GM12878 (cell line): ENCODE results near the gene ASPG. TPM values are rescaled to one million over a fixed set of nuclear protein-coding genes. Genes with fewer than 3 reads are reported as not detected.

Source experiments
- ATAC-seq: fragments of 200-7000 bp; cut with Tn5 transposase; 3 replicates; pipeline ENCODE4 v1.9.1; 2020; ENCODE audit warnings: mild to moderate bottlenecking, moderate library complexity
- BruUV-seq: library from RNA; stranded (reverse); fragments of 400-500 nt; replicated peaks from 2 replicates; lab custom pipeline; 2021; lab: Mats Ljungman, UMichigan
- CTCF ChIA-PET: fragments of 300-600 bp; sonication (Branson Sonifier 250); formaldehyde crosslinking; extraction: SDS; loops from one replicate; lab custom pipeline; 2021; ENCODE audit warnings: inconsistent platforms; lab: Yijun Ruan, JAX
- POLR2A ChIA-PET: fragments of 350-600 bp; formaldehyde crosslinking; extraction: SDS; loops from one replicate; lab custom pipeline; 2021; ENCODE audit warnings: inconsistent platforms; lab: Charles Lee
- RAD21 ChIA-PET: fragments of 300-600 bp; sonication (Branson Sonifier 250); formaldehyde crosslinking; loops from one replicate; lab custom pipeline; 2023; ENCODE audit warnings: antibody characterized with exemption; ENCODE audit not compliant: unreplicated experiment; lab: Charles Lee
- SMC1A ChIA-PET: fragments of 300-600 bp; sonication (Branson Sonifier 250); formaldehyde crosslinking; loops from one replicate; lab custom pipeline; 2023; ENCODE audit not compliant: unreplicated experiment, uncharacterized antibody; lab: Charles Lee
- DNase-seq: peaks from one replicate; pipeline ENCODE4 v3.0.0-alpha.2; 2011; ENCODE audit warnings: low read depth, low spot score
- FAIRE-seq: peaks from 3 replicates; lab custom pipeline; 2011; peaks lifted over from hg19 to GRCh38; lab: Jason Lieb, UNC
- H2AFZ ChIP-seq: 2 replicates; pipeline ENCODE4 v1.6.0; 2011; ENCODE audit warnings: low read depth, low read length, control low read depth; ENCODE audit not compliant: control insufficient read depth
- H3K27ac ChIP-seq: 2 replicates; pipeline ENCODE4 v1.5.1; 2011; ENCODE audit warnings: control low read depth; ENCODE audit not compliant: control insufficient read depth, insufficient read depth
- H3K27me3 ChIP-seq, 2 experiments: replicated peaks in 1 of 2; 2 replicates each; pipeline versions ENCODE4 v1.6.0 to v1.6.1; 2011; ENCODE audit warnings: low read length in 1 of 2; ENCODE audit not compliant: control insufficient read depth in 2 of 2, insufficient read depth in 2 of 2
- H3K36me3 ChIP-seq, 2 experiments: 2 replicates each; pipeline ENCODE4 v1.5.1; 2011; ENCODE audit warnings: low read length in 1 of 2; ENCODE audit not compliant: control insufficient read depth in 2 of 2, insufficient read depth in 2 of 2
- H3K4me1 ChIP-seq: 2 replicates; pipeline ENCODE4 v1.6.1; 2011; ENCODE audit warnings: mild to moderate bottlenecking, low read length, moderate library complexity, mixed read lengths; ENCODE audit not compliant: control insufficient read depth, insufficient read depth
- H3K4me2 ChIP-seq: 2 replicates; pipeline ENCODE4 v1.6.0; 2011; ENCODE audit warnings: control low read depth; ENCODE audit not compliant: control insufficient read depth, insufficient read depth
- H3K4me3 ChIP-seq: fragments of 200-600 bp; sonication (generic); 2 replicates; pipeline ENCODE4 v1.5.1; 2016
- H3K79me2 ChIP-seq: 2 replicates; pipeline ENCODE4 v1.6.0; 2011; ENCODE audit warnings: low read length; ENCODE audit not compliant: control insufficient read depth, insufficient read depth
- H3K9ac ChIP-seq: 2 replicates; pipeline ENCODE4 v1.8.0; 2011; ENCODE audit warnings: low read length, control low read depth, mixed read lengths; ENCODE audit not compliant: control insufficient read depth, insufficient read depth
- H3K9me3 ChIP-seq: replicated peaks from 3 replicates; pipeline ENCODE4 v1.5.1; 2011; ENCODE audit warnings: mild to moderate bottlenecking, low read length; ENCODE audit not compliant: control insufficient read depth, insufficient read depth
- H4K20me1 ChIP-seq: 2 replicates; pipeline ENCODE4 v1.6.0; 2011; ENCODE audit not compliant: control insufficient read depth, insufficient read depth
- CBFB ChIP-seq: IDR thresholded peaks from 2 replicates; pipeline ENCODE4 v1.6.1; 2016; ENCODE audit warnings: antibody characterized with exemption, low read depth
- ELK1 ChIP-seq: IDR thresholded peaks from 2 replicates; pipeline ENCODE4 v1.6.1; 2012; ENCODE audit warnings: low read depth, low read length, improper control_type of control experiment
- FOXM1 ChIP-seq: IDR thresholded peaks from 2 replicates; pipeline ENCODE4 v1.6.1; 2012; ENCODE audit warnings: low read depth, mild to moderate bottlenecking, inconsistent platforms, low read length, moderate library complexity
- HDAC6 ChIP-seq: fragments of 200-600 bp; sonication (generic); IDR thresholded peaks from one replicate; pipeline ENCODE4 v1.8.0; 2017; ENCODE audit warnings: antibody characterized with exemption; ENCODE audit not compliant: unreplicated experiment
- MTA2 ChIP-seq: fragments of 450-650 bp; IDR thresholded peaks from 2 replicates; pipeline ENCODE4 v1.6.1; 2016; ENCODE audit warnings: low read depth, mild to moderate bottlenecking, moderate library complexity
- NR2C2 ChIP-seq: IDR thresholded peaks from 2 replicates; pipeline ENCODE4 v1.6.1; 2011; ENCODE audit warnings: borderline replicate concordance, low read depth; ENCODE audit not compliant: control insufficient read depth, insufficient read length
- PAX8 ChIP-seq: fragments of 450-650 bp; IDR thresholded peaks from 2 replicates; pipeline ENCODE4 v1.6.1; 2017; ENCODE audit warnings: mild to moderate bottlenecking, moderate library complexity
- SMAD5 ChIP-seq: IDR thresholded peaks from 2 replicates; pipeline ENCODE4 v1.6.1; 2016; ENCODE audit warnings: antibody characterized with exemption, low read depth
- TAF1 ChIP-seq: IDR thresholded peaks from 2 replicates; pipeline ENCODE4 v1.6.1; 2011; ENCODE audit warnings: mild to moderate bottlenecking, low read depth, low read length, borderline replicate concordance
- TBL1XR1 ChIP-seq: IDR thresholded peaks from 2 replicates; pipeline ENCODE4 v1.6.1; 2012; ENCODE audit warnings: low read depth, low read length, improper control_type of control experiment
- ZNF207 ChIP-seq: fragments of 450-650 bp; IDR thresholded peaks from 2 replicates; pipeline ENCODE4 v1.6.1; 2014; ENCODE audit warnings: antibody characterized with exemption, mild to moderate bottlenecking, borderline replicate concordance
- ZNF592 ChIP-seq: fragments of 450-650 bp; IDR thresholded peaks from 2 replicates; pipeline ENCODE4 v1.6.1; 2017; ENCODE audit warnings: mild to moderate bottlenecking, moderate library complexity
- WGBS: methylation state at CpG from one replicate; pipeline ENCODE4 v1.1.6; 2016; ENCODE audit warnings: low lambda C conversion rate; ENCODE audit not compliant: insufficient replicate concordance, insufficient coverage; ENCODE audit errors: missing lambda C conversion rate; 5-methylcytosine and 5-hydroxymethylcytosine counted together
- in situ Hi-C: fragments of 300-500 bp; cut with MboI; formaldehyde crosslinking; loops from 9 replicates; pipeline ENCODE4 v1.14.3; 2018; ENCODE audit warnings: mixed read lengths
- intact Hi-C: fragments of 100-400 bp; cut with micrococcal nuclease; formaldehyde crosslinking; loops from one replicate; pipeline ENCODE4 v1.14.2; 2022; ENCODE audit not compliant: unreplicated experiment
- polyA plus RNA-seq, 11 experiments: library from polyadenylated mRNA; depleted of rRNA in 4 of 11; unstranded in 6 of 11; stranded (reverse) in 5 of 11; fragments of >200 nt; fragmentation: Nextera tagmentation in 4 of 11; fragmentation: Illumina TruSeq in 1 of 11; extraction: Ambion mirVana in 4 of 11; extraction: Trizol in 1 of 11; gene quantifications; 1 replicate in 1 of 11; 2 replicates in 10 of 11; pipeline versions ENCODE4 v1.2.1 to v1.2.3, GENCODE V29; 2011 to 2016; ENCODE audit warnings: inconsistent platforms in 2 of 11, missing spikeins in 2 of 11, low read depth in 1 of 11
- total RNA-seq, 4 experiments: library from RNA; depleted of rRNA in 3 of 4; stranded (reverse); fragments of >200 nt in 3 of 4; fragmentation: Illumina TruSeq in 1 of 4; extraction: Trizol in 1 of 4; gene quantifications; 2 replicates each; pipeline versions ENCODE4 v1.2.1 to v1.2.3, GENCODE V29; 2013 to 2021

Gene ASPG
- total and polyA plus RNA-seq, 10 of the 15 experiments (the other 5 are each of a cell fraction or from before 2014, with no cell fraction given) = not detected

- RAD21 ChIA-PET = no interaction called here
- ATAC-seq = no peak
These were observed 16.9 kb downstream of the ASPG start for GRCh38 chr14:104102282-104102914.

GRCh38 chr14:104103061-104103445 is 17.6 kb downstream of the ASPG start:
- H2AFZ ChIP-seq = no peak overlapping the region
- no peak overlapping the region for H3K9ac ChIP-seq
- no peak for DNase-seq
- no peak overlapping the region for H3K27ac ChIP-seq
- SMC1A ChIA-PET = no interaction called here
- H3K9me3 ChIP-seq = no peaks in the 10 kb centered on the region
- CTCF ChIA-PET = no interaction called here
- intact Hi-C loops = no loop called here
- no peak overlapping the region for H3K4me3 ChIP-seq
- RAD21 ChIA-PET = no interaction called here
- in situ Hi-C loops = no loop called here
- FAIRE-seq = no peak
- no TSS peak for BruUV-seq
- H3K27me3 ChIP-seq = 0 out of 4 replicates have a peak, but pooled peaks cover 0 to 1% of the 10 kb centered on the region in 2 experiments
- H3K4me1 ChIP-seq = no peaks in the 10 kb centered on the region
- no peak for ATAC-seq
- H3K36me3 ChIP-seq = no peaks in the 10 kb centered on the region
- 40% methylated on average over 17 of the region's 26 CpGs for whole genome bisulfite sequencing
- no peaks in the 10 kb centered on the region for H3K79me2 ChIP-seq
- POLR2A ChIA-PET = no interaction called here
- no peak overlapping the region for H3K4me2 ChIP-seq
- no peaks in the 10 kb centered on the region for H4K20me1 ChIP-seq
- TF ChIP-seq SMAD5 (no peak), ELK1 (no peak), PAX8 (no peak), MTA2 (no peak), ZNF592 (no peak), FOXM1 (no peak)

More at GRCh38 chr14:104102282-104102914, 16.9 kb downstream of the ASPG start:
- WGBS = 13% methylated on average over 11 of the region's 16 CpGs
- no peak for FAIRE-seq
- BruUV-seq = no TSS peak
- Histone ChIP-seq H2AFZ (no peak overlapping the region), H3K9ac (no peak overlapping the region), H3K4me3 (no peak overlapping the region), H3K36me3 (no peaks in the 10 kb centered on the region), H4K20me1 (no peaks in the 10 kb centered on the region), H3K4me1 (no peaks in the 10 kb centered on the region), H3K9me3 (no peaks in the 10 kb centered on the region), H3K4me2 (no peak overlapping the region)
- ChIA-PET CTCF (no interaction called here), SMC1A (no interaction called here)
- intact Hi-C loops = no loop called here
- TF ChIP-seq CBFB = no peak
- no peak for TF ChIP-seq TAF1
- TF ChIP-seq HDAC6 = no peak
- no peak for TF ChIP-seq ZNF207
- TF ChIP-seq TBL1XR1 = no peak
- TF ChIP-seq NR2C2 = no peak
- TF ChIP-seq, all 136 proteins: peak for 0
- H3K27ac ChIP-seq = no peak overlapping the region
- POLR2A ChIA-PET = no interaction called here
- in situ Hi-C loops = no loop called here
- no peaks in the 10 kb centered on the region for H3K79me2 ChIP-seq
- no peak for DNase-seq
- 0 out of 4 replicates have a peak, but pooled peaks cover 0 to 1% of the 10 kb centered on the region in 2 experiments for H3K27me3 ChIP-seq
